Astrocyte of the cerebellum (primary cell): ENCODE results near the gene EDDM3A.
"Not testable (repeated sequence)": the region's sequence is repeated elsewhere in the genome, so short reads cannot be mapped to it uniquely, and the experiment has no call there.

Experiments
- DNase-seq: peaks from one replicate; pipeline ENCODE4 v3.0.0-alpha.2; 2011; ENCODE audit warnings: low read depth
- H3K4me3 ChIP-seq: 2 replicates; pipeline ENCODE4 v1.5.1; 2011; ENCODE audit warnings: mild to moderate bottlenecking, low read depth, low read length, moderate library complexity
- CTCF ChIP-seq: IDR thresholded peaks from 2 replicates; pipeline ENCODE4 v1.5.1; 2012; ENCODE audit warnings: low read length, low read depth, moderate library complexity, mild to moderate bottlenecking; ENCODE audit errors: missing control alignments
- in situ Hi-C: cut with HindIII; loops from 2 replicates; pipeline ENCODE4 v1.10.0; 2017; ENCODE audit warnings: low sequenced_read_pairs

The EDDM3A gene

GRCh38 chr14:20732477-20732876 lies 13.2 kb upstream of the EDDM3A start:
- in situ Hi-C loops: no loop called here
- no peak for DNase-seq
- no peak overlapping the region for H3K4me3 ChIP-seq
- no peak for TF ChIP-seq CTCF

- no peak overlapping the region for H3K4me3 ChIP-seq
- TF ChIP-seq CTCF: no peak
- in situ Hi-C loops: no loop called here
- no peak for DNase-seq
Measured at GRCh38 chr14:20732979-20733635, 12.6 kb upstream of the EDDM3A start.

GRCh38 chr14:20733684-20734429 lies 11.8 kb upstream of the EDDM3A start:
- DNase-seq: no peak
- in situ Hi-C loops: no loop called here
- TF ChIP-seq CTCF: no peak
- no peak overlapping the region for H3K4me3 ChIP-seq

- H3K4me3 ChIP-seq: no peak overlapping the region
- in situ Hi-C loops: no loop called here
- no peak for TF ChIP-seq CTCF
- no peak for DNase-seq
Measured at GRCh38 chr14:20734430-20734806, 11.3 kb upstream of the EDDM3A start.

GRCh38 chr14:20738292-20738691 lies 7.4 kb upstream of the EDDM3A start:
- in situ Hi-C loops, DNase-seq, H3K4me3 ChIP-seq: not testable (repeated sequence)

GRCh38 chr14:20742132-20742531 lies 3.6 kb upstream of the EDDM3A start:
- H3K4me3 ChIP-seq: no peak overlapping the region
- TF ChIP-seq CTCF: no peak
- DNase-seq: no peak
- in situ Hi-C loops: no loop called here

- H3K4me3 ChIP-seq: no peak overlapping the region
- in situ Hi-C loops: no loop called here
- no peak for DNase-seq
- TF ChIP-seq CTCF: no peak
Measured at GRCh38 chr14:20743556-20743955, 2.1 kb upstream of the EDDM3A start.
